WTC11 (cell line): ENCODE data around the gene ANKIB1.

Experiments used
- ATF1 ChIP-seq: sonication (generic); formaldehyde crosslinking; IDR thresholded peaks from 2 replicates; pipeline ENCODE4 v1.8.1; 2023; ENCODE audit warnings: mild to moderate bottlenecking, moderate library complexity, missing genetic modification reagents
- CREB1 ChIP-seq: sonication (generic); formaldehyde crosslinking; IDR thresholded peaks from 2 replicates; pipeline ENCODE4 v1.8.0; 2023; ENCODE audit warnings: mild to moderate bottlenecking, missing genetic modification reagents
- FOXK1 ChIP-seq: sonication (generic); formaldehyde crosslinking; IDR thresholded peaks from 2 replicates; pipeline ENCODE4 v1.8.0; 2022; ENCODE audit warnings: mild to moderate bottlenecking, moderate library complexity, missing genetic modification reagents
- JUN ChIP-seq: sonication (generic); formaldehyde crosslinking; IDR thresholded peaks from 2 replicates; pipeline ENCODE4 v1.8.0; 2023; ENCODE audit warnings: mild to moderate bottlenecking, missing genetic modification reagents
- NR3C1 ChIP-seq: sonication (generic); formaldehyde crosslinking; conservative IDR thresholded peaks from 2 replicates; pipeline ENCODE4 v1.8.1; 2023; ENCODE audit warnings: low read depth, mild to moderate bottlenecking, missing genetic modification reagents
- TEAD4 ChIP-seq: sonication (generic); formaldehyde crosslinking; IDR thresholded peaks from 2 replicates; pipeline ENCODE4 v1.8.0; 2022; ENCODE audit warnings: mild to moderate bottlenecking, missing genetic modification reagents
- ZNF263 ChIP-seq: sonication (generic); formaldehyde crosslinking; IDR thresholded peaks from 2 replicates; pipeline ENCODE4 v1.8.1; 2022; ENCODE audit warnings: low read depth, mild to moderate bottlenecking, moderate library complexity, missing genetic modification reagents
- TF ChIP-seq, protein P1 (sequence below): fragments of 200-600 bp; IDR thresholded peaks from 2 replicates; pipeline ENCODE4 v1.8.0; 2022; ENCODE audit warnings: antibody characterized with exemption
- TF ChIP-seq, protein P2 (sequence below): sonication (generic); formaldehyde crosslinking; IDR thresholded peaks from 2 replicates; pipeline ENCODE4 v1.8.0; 2022; ENCODE audit warnings: mild to moderate bottlenecking, missing genetic modification reagents
- TF ChIP-seq, protein P3 (sequence below): sonication (generic); formaldehyde crosslinking; IDR thresholded peaks from 2 replicates; pipeline ENCODE4 v1.8.1; 2022; ENCODE audit warnings: low read depth, missing genetic modification reagents, borderline replicate concordance
- TF ChIP-seq, protein P4 (sequence below): sonication (generic); formaldehyde crosslinking; IDR thresholded peaks from 2 replicates; pipeline ENCODE4 v1.8.1; 2023; ENCODE audit warnings: mild to moderate bottlenecking, missing genetic modification reagents, moderate library complexity
- TF ChIP-seq, protein P5 (sequence below): sonication (generic); formaldehyde crosslinking; IDR thresholded peaks from 2 replicates; pipeline ENCODE4 v1.8.1; 2022; ENCODE audit warnings: low read depth, mild to moderate bottlenecking, moderate library complexity, missing genetic modification reagents, borderline replicate concordance
- TF ChIP-seq, protein P6 (sequence below): sonication (generic); formaldehyde crosslinking; IDR thresholded peaks from 2 replicates; pipeline ENCODE4 v1.8.1; 2023; ENCODE audit warnings: mild to moderate bottlenecking, missing genetic modification reagents

DNA sequence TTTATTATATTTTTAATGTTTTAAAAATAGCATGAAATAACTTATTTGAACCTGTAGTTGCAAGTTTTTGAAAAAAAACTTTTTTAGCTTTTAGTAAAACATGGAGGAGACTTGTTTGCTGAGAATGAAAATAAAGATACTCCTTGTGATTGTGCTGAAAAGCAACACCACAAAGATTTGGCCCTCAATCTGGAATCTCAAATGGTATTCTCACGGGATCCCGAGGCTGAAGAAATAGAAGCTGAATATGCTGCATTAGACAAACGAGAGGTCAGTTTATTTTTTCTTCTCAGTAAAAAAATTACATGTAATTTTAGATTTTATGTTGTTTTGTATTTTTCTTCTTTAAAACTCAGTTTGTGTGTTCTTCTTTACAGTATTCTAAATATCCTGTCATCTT is 73.5 kb downstream of the ANKIB1 start:
- TF ChIP-seq TEAD4 (CRISPR knock-in tag) (no peak), ZNF263 (CRISPR knock-in tag) (no peak), NR3C1 (CRISPR knock-in tag) (no peak), JUN (no peak), CREB1 (CRISPR knock-in tag) (no peak), ATF1 (CRISPR knock-in tag) (no peak), FOXK1 (CRISPR knock-in tag) (no peak)
- TF ChIP-seq, protein P1, sequence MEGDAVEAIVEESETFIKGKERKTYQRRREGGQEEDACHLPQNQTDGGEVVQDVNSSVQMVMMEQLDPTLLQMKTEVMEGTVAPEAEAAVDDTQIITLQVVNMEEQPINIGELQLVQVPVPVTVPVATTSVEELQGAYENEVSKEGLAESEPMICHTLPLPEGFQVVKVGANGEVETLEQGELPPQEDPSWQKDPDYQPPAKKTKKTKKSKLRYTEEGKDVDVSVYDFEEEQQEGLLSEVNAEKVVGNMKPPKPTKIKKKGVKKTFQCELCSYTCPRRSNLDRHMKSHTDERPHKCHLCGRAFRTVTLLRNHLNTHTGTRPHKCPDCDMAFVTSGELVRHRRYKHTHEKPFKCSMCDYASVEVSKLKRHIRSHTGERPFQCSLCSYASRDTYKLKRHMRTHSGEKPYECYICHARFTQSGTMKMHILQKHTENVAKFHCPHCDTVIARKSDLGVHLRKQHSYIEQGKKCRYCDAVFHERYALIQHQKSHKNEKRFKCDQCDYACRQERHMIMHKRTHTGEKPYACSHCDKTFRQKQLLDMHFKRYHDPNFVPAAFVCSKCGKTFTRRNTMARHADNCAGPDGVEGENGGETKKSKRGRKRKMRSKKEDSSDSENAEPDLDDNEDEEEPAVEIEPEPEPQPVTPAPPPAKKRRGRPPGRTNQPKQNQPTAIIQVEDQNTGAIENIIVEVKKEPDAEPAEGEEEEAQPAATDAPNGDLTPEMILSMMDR: no peak
- TF ChIP-seq, protein P2, sequence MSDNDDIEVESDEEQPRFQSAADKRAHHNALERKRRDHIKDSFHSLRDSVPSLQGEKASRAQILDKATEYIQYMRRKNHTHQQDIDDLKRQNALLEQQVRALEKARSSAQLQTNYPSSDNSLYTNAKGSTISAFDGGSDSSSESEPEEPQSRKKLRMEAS: no peak
- TF ChIP-seq, protein P3, sequence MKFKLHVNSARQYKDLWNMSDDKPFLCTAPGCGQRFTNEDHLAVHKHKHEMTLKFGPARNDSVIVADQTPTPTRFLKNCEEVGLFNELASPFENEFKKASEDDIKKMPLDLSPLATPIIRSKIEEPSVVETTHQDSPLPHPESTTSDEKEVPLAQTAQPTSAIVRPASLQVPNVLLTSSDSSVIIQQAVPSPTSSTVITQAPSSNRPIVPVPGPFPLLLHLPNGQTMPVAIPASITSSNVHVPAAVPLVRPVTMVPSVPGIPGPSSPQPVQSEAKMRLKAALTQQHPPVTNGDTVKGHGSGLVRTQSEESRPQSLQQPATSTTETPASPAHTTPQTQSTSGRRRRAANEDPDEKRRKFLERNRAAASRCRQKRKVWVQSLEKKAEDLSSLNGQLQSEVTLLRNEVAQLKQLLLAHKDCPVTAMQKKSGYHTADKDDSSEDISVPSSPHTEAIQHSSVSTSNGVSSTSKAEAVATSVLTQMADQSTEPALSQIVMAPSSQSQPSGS (CRISPR knock-in tag): no peak
- TF ChIP-seq, protein P4, sequence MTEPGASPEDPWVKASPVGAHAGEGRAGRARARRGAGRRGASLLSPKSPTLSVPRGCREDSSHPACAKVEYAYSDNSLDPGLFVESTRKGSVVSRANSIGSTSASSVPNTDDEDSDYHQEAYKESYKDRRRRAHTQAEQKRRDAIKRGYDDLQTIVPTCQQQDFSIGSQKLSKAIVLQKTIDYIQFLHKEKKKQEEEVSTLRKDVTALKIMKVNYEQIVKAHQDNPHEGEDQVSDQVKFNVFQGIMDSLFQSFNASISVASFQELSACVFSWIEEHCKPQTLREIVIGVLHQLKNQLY (CRISPR knock-in tag): no peak
- TF ChIP-seq, protein P5, sequence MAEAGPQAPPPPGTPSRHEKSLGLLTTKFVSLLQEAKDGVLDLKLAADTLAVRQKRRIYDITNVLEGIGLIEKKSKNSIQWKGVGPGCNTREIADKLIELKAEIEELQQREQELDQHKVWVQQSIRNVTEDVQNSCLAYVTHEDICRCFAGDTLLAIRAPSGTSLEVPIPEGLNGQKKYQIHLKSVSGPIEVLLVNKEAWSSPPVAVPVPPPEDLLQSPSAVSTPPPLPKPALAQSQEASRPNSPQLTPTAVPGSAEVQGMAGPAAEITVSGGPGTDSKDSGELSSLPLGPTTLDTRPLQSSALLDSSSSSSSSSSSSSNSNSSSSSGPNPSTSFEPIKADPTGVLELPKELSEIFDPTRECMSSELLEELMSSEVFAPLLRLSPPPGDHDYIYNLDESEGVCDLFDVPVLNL (CRISPR knock-in tag): no peak
- TF ChIP-seq, protein P6, sequence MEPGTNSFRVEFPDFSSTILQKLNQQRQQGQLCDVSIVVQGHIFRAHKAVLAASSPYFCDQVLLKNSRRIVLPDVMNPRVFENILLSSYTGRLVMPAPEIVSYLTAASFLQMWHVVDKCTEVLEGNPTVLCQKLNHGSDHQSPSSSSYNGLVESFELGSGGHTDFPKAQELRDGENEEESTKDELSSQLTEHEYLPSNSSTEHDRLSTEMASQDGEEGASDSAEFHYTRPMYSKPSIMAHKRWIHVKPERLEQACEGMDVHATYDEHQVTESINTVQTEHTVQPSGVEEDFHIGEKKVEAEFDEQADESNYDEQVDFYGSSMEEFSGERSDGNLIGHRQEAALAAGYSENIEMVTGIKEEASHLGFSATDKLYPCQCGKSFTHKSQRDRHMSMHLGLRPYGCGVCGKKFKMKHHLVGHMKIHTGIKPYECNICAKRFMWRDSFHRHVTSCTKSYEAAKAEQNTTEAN (CRISPR knock-in tag): no peak
